ENCODE data around the gene PPP2R5C.

The PPP2R5C gene

GRCh38 chr14:101813171-101813759 lies 51.8 kb downstream of the PPP2R5C start:
- no peak for DNase-seq

GRCh38 chr14:101813833-101814232 lies 52.3 kb downstream of the PPP2R5C start:
- DNase-seq = no peak

- no peak for DNase-seq
Measured at GRCh38 chr14:101814934-101815333, 53.4 kb downstream of the PPP2R5C start.

- DNase-seq = no peak
Measured at GRCh38 chr14:101815994-101816393, 54.5 kb downstream of the PPP2R5C start.

GRCh38 chr14:101817501-101818001 lies 56.0 kb downstream of the PPP2R5C start:
- no peak for DNase-seq

GRCh38 chr14:101819251-101819990 lies 57.9 kb downstream of the PPP2R5C start:
- DNase-seq = no peak

- DNase-seq = no peak
Measured at GRCh38 chr14:101820283-101820798, 58.8 kb downstream of the PPP2R5C start.

GRCh38 chr14:101821528-101821927 lies 60.0 kb downstream of the PPP2R5C start:
- no peak for DNase-seq

GRCh38 chr14:101823066-101823465 lies 61.6 kb downstream of the PPP2R5C start:
- DNase-seq = no peak

GRCh38 chr14:101823511-101824120 lies 62.1 kb downstream of the PPP2R5C start:
- DNase-seq = peak in 1 of 56 donors; percentile 26

- no peak for DNase-seq
Measured at GRCh38 chr14:101824339-101824727, 62.8 kb downstream of the PPP2R5C start.

GRCh38 chr14:101825797-101826196 lies 64.3 kb downstream of the PPP2R5C start:
- no peak for DNase-seq

GRCh38 chr14:101826351-101826750 lies 64.8 kb downstream of the PPP2R5C start:
- no peak for DNase-seq

GRCh38 chr14:101827286-101827685 lies 65.8 kb downstream of the PPP2R5C start:
- no peak for DNase-seq

- no peak for DNase-seq
Measured at GRCh38 chr14:101828046-101828445, 66.5 kb downstream of the PPP2R5C start.

GRCh38 chr14:101830271-101830670 lies 68.8 kb downstream of the PPP2R5C start:
- DNase-seq = peak in 23 of 56 donors; percentile 17 to 54 (median 39)

GRCh38 chr14:101833045-101833444 lies 71.5 kb downstream of the PPP2R5C start:
- DNase-seq = no peak

- DNase-seq = no peak
Measured at GRCh38 chr14:101834397-101834796, 72.9 kb downstream of the PPP2R5C start.

GRCh38 chr14:101834800-101835547 lies 73.5 kb downstream of the PPP2R5C start:
- DNase-seq = peak in 7 of 56 donors; percentile 8 to 49 (median 34)

GRCh38 chr14:101835566-101835965 lies 74.1 kb downstream of the PPP2R5C start:
- DNase-seq = no peak

GRCh38 chr14:101836135-101836534 lies 74.6 kb downstream of the PPP2R5C start:
- DNase-seq = peak in 1 of 56 donors; percentile 9

Data from nucleus accumbens (tissue), 56 donors.